GM19193 (cell line): ENCODE data around the gene MEGF10.

ENCODE experiments used
- POLR2A ChIP-seq: IDR thresholded peaks from 4 replicates; pipeline ENCODE4 v1.6.1; 2011; ENCODE audit not compliant: insufficient read depth, insufficient read length; ENCODE audit errors: extremely low read depth

Gene MEGF10

GRCh38 chr5:127409246-127409917 lies 118.8 kb downstream of the MEGF10 start:
- TF ChIP-seq POLR2A = no peak

DNA sequence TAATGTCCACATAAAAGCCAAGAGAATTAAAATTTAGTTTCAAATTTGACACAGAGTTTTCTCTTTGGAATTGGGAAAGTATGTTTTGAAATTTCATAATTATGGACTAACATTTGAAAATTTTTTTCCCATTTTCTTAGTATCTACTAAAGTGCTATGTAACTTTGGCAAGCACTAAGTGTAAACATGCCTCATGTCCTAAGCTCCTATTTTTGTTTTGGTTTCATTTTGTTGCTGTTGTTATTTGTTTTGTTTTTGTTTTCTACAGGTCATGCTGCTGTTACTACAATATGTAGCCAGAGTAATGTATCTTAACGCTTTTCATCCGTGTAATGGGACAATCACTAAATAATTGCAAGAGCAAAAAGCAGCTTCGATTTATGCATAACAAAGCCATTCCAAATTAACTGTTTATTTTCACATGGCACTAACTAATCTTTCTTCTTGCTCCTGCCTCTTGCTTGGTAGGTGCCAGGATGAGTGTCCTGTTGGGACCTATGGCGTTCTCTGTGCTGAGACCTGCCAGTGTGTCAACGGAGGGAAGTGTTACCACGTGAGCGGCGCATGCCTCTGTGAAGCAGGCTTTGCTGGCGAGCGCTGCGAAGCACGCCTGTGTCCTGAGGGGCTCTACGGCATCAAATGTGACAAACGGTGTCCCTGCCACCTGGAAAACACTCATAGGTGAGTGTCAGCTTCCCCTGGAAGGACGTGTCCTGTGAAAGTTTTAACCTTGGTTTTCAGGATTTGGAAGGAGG lies 119.5 kb downstream of the MEGF10 start:
- no peak for TF ChIP-seq POLR2A

DNA sequence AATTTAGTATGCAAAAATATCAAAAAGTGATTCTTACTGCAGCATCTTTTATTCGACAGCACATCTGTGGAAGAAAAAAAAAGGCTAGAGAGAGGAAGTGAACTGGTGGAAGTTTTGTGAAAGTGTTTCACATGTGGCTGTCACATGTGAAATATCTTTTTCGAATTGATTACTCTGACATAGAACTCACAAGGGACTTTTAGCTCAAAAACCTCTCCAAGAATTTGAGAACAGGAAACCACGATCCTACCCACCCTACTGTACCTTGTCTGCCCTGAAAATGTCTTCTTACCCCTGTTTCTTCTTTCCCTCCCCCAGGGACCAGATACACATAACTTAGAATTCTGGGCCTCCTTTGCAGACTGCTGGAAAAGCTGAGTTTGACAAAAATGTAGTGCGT lies 120.4 kb downstream of the MEGF10 start:
- TF ChIP-seq POLR2A = no peak

DNA sequence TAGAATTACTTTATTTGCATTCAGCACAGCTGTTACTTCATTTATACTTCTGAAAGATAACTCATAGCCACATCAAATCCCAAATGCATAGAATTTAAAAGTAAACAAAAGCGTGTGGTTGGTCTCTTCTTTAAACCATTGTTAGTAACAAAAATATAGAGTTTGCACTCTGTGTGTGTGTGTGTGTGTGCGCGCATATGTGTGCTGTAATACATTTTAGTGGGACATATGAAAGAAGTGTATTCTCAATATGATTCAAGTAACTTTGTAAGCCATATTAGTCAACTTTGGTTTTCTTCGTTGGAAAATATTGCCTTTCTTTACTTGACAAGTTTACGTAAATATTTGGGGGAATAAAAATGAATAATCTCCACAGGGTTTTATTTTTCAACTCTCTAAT lies 120.8 kb downstream of the MEGF10 start:
- TF ChIP-seq POLR2A = no peak

DNA sequence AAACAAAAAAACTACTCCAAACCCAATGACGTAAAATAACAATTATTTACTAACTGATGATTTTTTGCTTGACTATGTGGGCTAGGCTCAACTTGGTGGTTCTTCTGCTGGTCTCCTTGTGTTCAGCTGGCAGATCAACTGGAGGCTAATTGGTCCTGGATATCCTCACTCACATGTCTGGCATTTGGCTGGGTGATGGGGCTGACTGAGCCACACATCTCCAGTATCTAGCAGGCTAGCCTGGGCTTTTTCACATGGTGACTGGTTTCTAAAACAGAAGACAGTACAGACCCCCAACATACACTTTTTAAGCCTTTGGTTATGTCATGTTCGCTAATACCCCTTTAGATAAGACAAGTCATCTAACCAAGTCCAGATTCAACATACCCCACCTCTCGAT lies 122.1 kb downstream of the MEGF10 start:
- no peak for TF ChIP-seq POLR2A

DNA sequence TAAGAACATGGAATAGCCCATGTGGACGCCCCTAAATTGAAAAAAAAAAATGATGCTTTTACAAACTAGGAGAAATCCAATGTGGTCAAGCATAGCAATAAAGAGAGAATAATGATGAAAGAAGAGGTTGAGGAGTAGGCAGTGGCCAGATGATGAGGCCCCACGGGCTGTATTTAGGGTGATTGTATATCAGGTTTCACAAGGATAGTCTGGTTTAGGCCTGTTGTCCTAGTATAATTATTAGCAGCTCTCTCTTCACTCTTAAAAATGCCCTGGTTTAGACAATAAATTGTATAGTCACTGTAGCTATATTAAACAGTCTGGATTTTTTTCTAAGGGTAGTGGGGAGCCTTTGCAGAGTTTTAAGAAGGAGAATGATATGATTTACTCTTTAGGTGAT lies 124.4 kb downstream of the MEGF10 start:
- no peak for TF ChIP-seq POLR2A

- no peak for TF ChIP-seq POLR2A
Observed at GRCh38 chr5:127416906-127417305, 126.3 kb downstream of the MEGF10 start.

GRCh38 chr5:127417528-127417927 lies 126.9 kb downstream of the MEGF10 start:
- TF ChIP-seq POLR2A = no peak

DNA sequence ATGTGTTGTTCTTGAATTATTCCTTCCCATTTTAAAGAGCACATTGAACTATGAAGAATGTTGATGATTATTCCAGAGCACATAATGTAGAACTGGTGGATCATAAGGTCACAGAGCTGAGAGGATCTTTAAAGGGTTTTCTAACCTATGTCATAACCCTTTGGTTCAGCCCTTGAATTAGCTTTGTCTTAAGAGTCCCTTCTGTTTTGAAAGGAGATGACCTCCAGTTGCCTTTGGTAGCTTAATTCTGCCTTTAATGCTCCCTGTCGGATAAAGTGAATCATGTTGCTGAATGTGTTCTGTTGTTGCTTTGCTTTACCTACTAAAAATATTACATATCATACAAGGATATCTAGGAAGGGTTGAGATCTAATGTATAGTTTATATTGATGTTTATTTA lies 127.8 kb downstream of the MEGF10 start:
- no peak for TF ChIP-seq POLR2A

GRCh38 chr5:127418974-127419682 lies 128.5 kb downstream of the MEGF10 start:
- no peak for TF ChIP-seq POLR2A

DNA sequence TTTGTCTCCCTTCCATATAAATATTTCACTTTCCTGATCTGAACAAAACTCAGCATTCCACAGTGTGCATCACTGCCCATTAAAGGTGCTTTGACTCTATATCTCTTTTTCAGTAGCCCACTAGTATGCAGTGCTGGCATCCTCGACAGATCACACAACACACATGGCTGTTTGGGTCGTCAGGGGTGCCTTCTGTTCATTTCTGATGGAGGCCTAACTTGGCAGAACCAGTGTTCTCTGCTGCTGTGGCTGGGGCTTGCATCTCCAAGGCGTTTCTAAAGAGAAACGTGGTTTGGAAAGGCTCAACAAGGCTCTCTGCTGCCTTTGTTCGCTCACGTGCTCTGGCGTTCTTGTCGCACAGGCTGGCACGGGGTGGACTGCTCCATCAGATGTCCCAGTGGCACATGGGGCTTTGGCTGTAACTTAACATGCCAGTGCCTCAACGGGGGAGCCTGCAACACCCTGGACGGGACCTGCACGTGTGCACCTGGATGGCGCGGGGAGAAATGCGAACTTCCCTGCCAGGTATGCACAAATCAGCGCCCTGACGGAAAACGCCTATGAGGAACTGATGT lies 129.2 kb downstream of the MEGF10 start:
- no peak for TF ChIP-seq POLR2A

GRCh38 chr5:127420758-127421157 lies 130.2 kb downstream of the MEGF10 start:
- no peak for TF ChIP-seq POLR2A

DNA sequence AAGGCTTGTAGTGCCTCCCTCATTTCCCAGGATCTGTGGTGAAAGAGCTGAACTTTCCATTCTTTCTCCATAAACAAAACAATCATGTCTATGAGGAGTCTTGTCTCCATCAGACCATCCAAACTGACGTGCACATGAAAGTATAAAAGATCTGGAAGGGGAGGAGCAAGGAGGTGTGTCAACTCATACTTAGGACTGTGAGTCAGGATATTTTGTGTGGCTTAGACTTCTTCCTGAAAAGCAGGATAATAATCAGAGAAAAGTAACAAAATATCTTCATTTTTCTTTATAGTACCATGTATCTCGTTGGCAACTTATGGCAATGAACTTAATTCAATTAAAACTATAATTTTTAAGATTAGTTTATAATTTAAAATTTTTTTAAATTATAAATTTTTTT lies 130.9 kb downstream of the MEGF10 start:
- TF ChIP-seq POLR2A = no peak

GRCh38 chr5:127423173-127423798 lies 132.7 kb downstream of the MEGF10 start:
- TF ChIP-seq POLR2A = no peak

GRCh38 chr5:127425037-127425436 lies 134.4 kb downstream of the MEGF10 start:
- TF ChIP-seq POLR2A = no peak
